CD4-positive, alpha-beta T cell (primary cell): ENCODE data around the gene TAOK3. TPM values are rescaled to one million over a fixed set of nuclear protein-coding genes. Genes with fewer than 3 reads are reported as not detected.

Experiments used
- ATAC-seq: fragments of 200-7000 bp; cut with Tn5 transposase; one replicate; pipeline ENCODE4 v1.10.0; 2022; ENCODE audit warnings: mild to moderate bottlenecking; ENCODE audit not compliant: poor library complexity
- CTCF ChIA-PET: fragments of 350-600 bp; sonication (Branson Sonifier 250); formaldehyde crosslinking; loops from one replicate; lab custom pipeline; 2021; ENCODE audit warnings: antibody characterized with exemption, inconsistent platforms; lab: Charles Lee
- POLR2A ChIA-PET: fragments of 350-600 bp; sonication (Branson Sonifier 250); formaldehyde crosslinking; loops from one replicate; lab custom pipeline; 2021; ENCODE audit warnings: antibody characterized with exemption, inconsistent platforms; lab: Charles Lee
- DNase-seq, 14 experiments: peaks; one replicate each; pipeline ENCODE4 v3.0.0-alpha.2; 2013 to 2020; ENCODE audit warnings: mixed read lengths in 2 of 14
- H3K27ac ChIP-seq, 2 donors: one replicate each; pipeline versions ENCODE4 v1.5.1 to v1.7.0; 2013; ENCODE audit warnings: low read length in 2 of 2, low read depth in 1 of 2, mild to moderate bottlenecking in 1 of 2
- H3K27me3 ChIP-seq, 2 experiments: 1 replicate in 1 of 2; 2 replicates in 1 of 2; pipeline versions ENCODE4 v1.6.1 to v1.7.0; 2013; ENCODE audit warnings: low read length in 2 of 2, control low read depth in 1 of 2, mild to moderate bottlenecking in 1 of 2, moderate library complexity in 1 of 2; ENCODE audit not compliant: insufficient read depth in 2 of 2, control insufficient read depth in 1 of 2
- H3K36me3 ChIP-seq: one replicate; pipeline ENCODE4 v1.6.1; 2013; ENCODE audit warnings: low read length, control low read depth; ENCODE audit not compliant: insufficient read depth
- H3K4me1 ChIP-seq: one replicate; pipeline ENCODE4 v1.6.1; 2013; ENCODE audit warnings: low read length, control low read depth; ENCODE audit not compliant: insufficient read depth
- H3K4me3 ChIP-seq: one replicate; pipeline ENCODE4 v1.5.1; 2013; ENCODE audit warnings: mild to moderate bottlenecking, low read length, moderate library complexity
- H3K9me3 ChIP-seq, 2 experiments: 1 replicate in 1 of 2; 2 replicates in 1 of 2; pipeline versions ENCODE4 v1.6.1 to v1.7.0; 2013; ENCODE audit warnings: low read length in 2 of 2, mild to moderate bottlenecking in 2 of 2, control low read depth in 1 of 2, moderate library complexity in 1 of 2; ENCODE audit not compliant: control insufficient read depth in 1 of 2, insufficient read depth in 1 of 2
- H3K27ac Mint-ChIP-seq: one replicate; pipeline ENCODE4 v1.8.0; 2020; ENCODE audit warnings: mixed read lengths
- H3K27me3 Mint-ChIP-seq: one replicate; pipeline ENCODE4 v1.8.0; 2021; ENCODE audit warnings: mixed read lengths
- H3K36me3 Mint-ChIP-seq: one replicate; pipeline ENCODE4 v1.8.0; 2021; ENCODE audit warnings: low read depth, mixed read lengths
- H3K4me1 Mint-ChIP-seq: one replicate; pipeline ENCODE4 v1.8.0; 2021; ENCODE audit warnings: low read depth, mixed read lengths
- H3K4me3 Mint-ChIP-seq: one replicate; pipeline ENCODE4 v1.8.0; 2020; ENCODE audit warnings: mild to moderate bottlenecking, mixed read lengths
- H3K9me3 Mint-ChIP-seq: one replicate; pipeline ENCODE4 v1.8.0; 2020; ENCODE audit warnings: mixed read lengths
- CTCF ChIP-seq: fragments of 200-600 bp; IDR thresholded peaks from one replicate; pipeline ENCODE4 v1.8.0; 2022; ENCODE audit warnings: antibody characterized with exemption, mild to moderate bottlenecking
- intact Hi-C, 2 experiments: fragments of 100-400 bp; cut with DNase I in 1 of 2; cut with micrococcal nuclease in 1 of 2; formaldehyde crosslinking; loops; one replicate each; pipeline versions ENCODE4 v1.15.1 to v1.9.0; 2023 to 2025; cut with DNase I, micrococcal nuclease
- total RNA-seq, 174 experiments: library from RNA in 2 of 174; stranded (reverse) in 2 of 174; gene quantifications; one replicate each; pipeline ENCODE4 v1.2.3 and lab custom pipeline; 2021 to 2026

TAOK3 gene
- total RNA-seq, 2 experiments from 2014 or later = 53.5 to 56.6 TPM

- peaks cover 34% of the 10 kb centered on the region for H3K36me3 ChIP-seq
- Mint-ChIP-seq H3K9me3 (no peaks in the 10 kb centered on the region), H3K27ac (no peak overlapping the region), H3K27me3 (no peaks in the 10 kb centered on the region), H3K4me1 (peaks cover 21% of the 10 kb centered on the region), H3K4me3 (no peak overlapping the region), H3K36me3 (peaks cover 62% of the 10 kb centered on the region)
- H3K9me3 ChIP-seq = no peaks in the 10 kb centered on the region
- H3K4me3 ChIP-seq = no peak overlapping the region
- intact Hi-C loops = no loop called here
- TF ChIP-seq CTCF = no peak
- H3K4me1 ChIP-seq = no peaks in the 10 kb centered on the region
- H3K27me3 ChIP-seq = no peaks in the 10 kb centered on the region
- no peak for ATAC-seq
- H3K27ac ChIP-seq = no peak overlapping the region
- CTCF ChIA-PET = interaction anchor here (0.7 kb wide), 1 partner anchor 30 kb away, joined by 4 read pairs; no protein-coding TSS in a partner anchor
- POLR2A ChIA-PET = no interaction called here
- DNase-seq = no peak
Measured at GRCh38 chr12:118166946-118167345, 205.8 kb downstream of the TAOK3 start.

DNA sequence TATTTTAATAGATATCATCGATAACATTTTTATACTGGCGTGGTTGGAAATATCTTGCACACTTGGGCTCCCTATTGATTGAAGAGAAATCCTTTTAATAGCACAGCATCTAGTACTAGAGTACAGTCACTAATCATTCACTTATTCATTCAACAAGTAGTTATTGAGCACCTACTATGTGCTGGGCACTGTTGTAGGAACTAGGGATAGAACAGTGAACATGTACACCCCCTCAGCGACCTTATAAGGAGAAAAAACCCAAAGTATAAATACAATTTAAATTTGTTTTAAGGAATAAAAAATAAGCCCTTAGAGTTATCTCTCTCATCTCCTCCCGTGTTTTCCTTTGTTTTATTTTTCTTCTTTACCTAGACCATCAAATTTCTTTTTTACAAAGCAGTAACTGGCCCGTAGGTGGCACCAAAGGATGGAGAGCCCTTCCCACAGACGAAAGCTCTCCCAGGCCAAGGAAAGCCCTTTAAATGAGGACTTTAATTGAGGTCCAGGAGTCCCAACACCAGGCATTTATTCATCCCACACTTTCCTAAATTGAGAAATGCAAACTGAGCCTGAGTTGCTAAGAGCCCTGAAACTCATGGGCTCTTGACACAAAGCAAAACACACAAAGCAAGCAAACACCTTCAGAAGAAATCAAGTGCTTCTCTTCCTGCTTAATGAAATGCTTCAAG lies 207.8 kb downstream of the TAOK3 start:
- Mint-ChIP-seq H3K36me3 (peaks cover 44% of the 10 kb centered on the region), H3K27me3 (no peaks in the 10 kb centered on the region), H3K4me3 (no peak overlapping the region), H3K9me3 (no peaks in the 10 kb centered on the region), H3K4me1 (peaks cover 21% of the 10 kb centered on the region), H3K27ac (peak overlapping the region; percentile 34)
- intact Hi-C loops = no loop called here
- peaks cover 35% of the 10 kb centered on the region for H3K36me3 ChIP-seq
- H3K9me3 ChIP-seq = no peaks in the 10 kb centered on the region
- DNase-seq (peak in 1 of 14 experiments; percentile 9), ATAC-seq (no peak)
- TF ChIP-seq CTCF = peak; percentile 27
- no peaks in the 10 kb centered on the region for H3K4me1 ChIP-seq
- ChIA-PET POLR2A (interaction anchor here (1.4 kb wide), 1 partner anchor 211 kb away, joined by 5 read pairs; the partner anchor contains the start of gene SUDS3), CTCF (interaction anchor here (1.0 kb wide), 2 partner anchors 28 to 211 kb away, joined by 3 read pairs; no protein-coding TSS in a partner anchor)
- H3K4me3 ChIP-seq = no peak overlapping the region
- no peaks in the 10 kb centered on the region for H3K27me3 ChIP-seq
- no peak overlapping the region for H3K27ac ChIP-seq

DNA sequence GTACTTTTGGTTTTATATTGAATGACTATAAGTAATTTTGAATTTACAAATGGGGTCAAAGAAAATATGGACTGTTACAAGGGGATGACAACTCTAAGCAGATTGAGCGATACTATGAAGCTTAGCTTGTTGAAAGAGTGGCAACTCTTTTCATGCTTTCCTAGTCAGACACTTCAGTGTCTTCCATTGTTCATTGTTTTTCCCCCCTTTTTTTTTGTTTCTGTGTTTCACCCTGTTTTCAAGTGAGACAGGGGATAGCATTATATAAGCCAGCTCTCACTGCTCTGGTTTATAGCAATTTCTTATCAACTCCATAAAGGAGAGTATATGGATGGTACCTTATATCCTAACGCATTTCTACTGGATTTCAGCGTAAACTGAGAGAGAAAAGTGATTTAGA lies 212.2 kb downstream of the TAOK3 start:
- Histone ChIP-seq H3K4me3 (no peak overlapping the region), H3K4me1 (no peaks in the 10 kb centered on the region), H3K36me3 (peaks cover 57% of the 10 kb centered on the region), H3K27me3 (no peaks in the 10 kb centered on the region), H3K27ac (no peak overlapping the region), H3K9me3 (no peaks in the 10 kb centered on the region)
- ChIA-PET POLR2A (no interaction called here), CTCF (no interaction called here)
- Mint-ChIP-seq H3K4me1 (peaks cover 20% of the 10 kb centered on the region), H3K27me3 (no peaks in the 10 kb centered on the region), H3K4me3 (no peak overlapping the region), H3K27ac (no peak overlapping the region), H3K36me3 (peaks cover 10% of the 10 kb centered on the region), H3K9me3 (no peaks in the 10 kb centered on the region)
- ATAC-seq = no peak
- TF ChIP-seq CTCF = no peak
- intact Hi-C loops = no loop called here
- DNase-seq = no peak
